Neural progenitor cell (in vitro differentiated cells): ENCODE results near the gene CACNA1D. TPM values are rescaled to one million over a fixed set of nuclear protein-coding genes. Genes with fewer than 3 reads are reported as not detected.

Experiments
- DNase-seq: peaks from one replicate; pipeline ENCODE4 v3.0.0-alpha.2; 2016; ENCODE audit warnings: low spot score
- H2AFZ ChIP-seq: fragments of 200-600 bp; sonication (generic); replicated peaks from 2 replicates; pipeline ENCODE4 v1.6.1; 2016; ENCODE audit warnings: antibody characterized with exemption
- H3F3A ChIP-seq: fragments of 200-600 bp; sonication (generic); 2 replicates; pipeline ENCODE4 v1.6.1; 2016; ENCODE audit warnings: antibody characterized with exemption, low read depth
- H3K27ac ChIP-seq: fragments of 200-600 bp; sonication (generic); 2 replicates; pipeline ENCODE4 v1.5.1; 2016; ENCODE audit warnings: mild to moderate bottlenecking
- H3K27me3 ChIP-seq: fragments of 200-600 bp; sonication (generic); 2 replicates; pipeline ENCODE4 v1.6.1; 2016; ENCODE audit warnings: mild to moderate bottlenecking, moderate library complexity
- H3K36me3 ChIP-seq: fragments of 200-600 bp; sonication (generic); 2 replicates; pipeline ENCODE4 v1.5.1; 2016
- H3K4me1 ChIP-seq: fragments of 200-600 bp; sonication (generic); 2 replicates; pipeline ENCODE4 v1.6.1; 2016; ENCODE audit warnings: mixed run types
- H3K4me2 ChIP-seq: fragments of 200-600 bp; sonication (generic); 2 replicates; pipeline ENCODE4 v1.6.1; 2016
- H3K4me3 ChIP-seq: fragments of 200-600 bp; sonication (generic); 2 replicates; pipeline ENCODE4 v1.5.1; 2016
- H3K79me2 ChIP-seq: fragments of 200-600 bp; sonication (generic); 2 replicates; pipeline ENCODE4 v1.6.1; 2016; ENCODE audit warnings: low read depth
- H3K9ac ChIP-seq: fragments of 200-600 bp; sonication (generic); 2 replicates; pipeline ENCODE4 v1.6.1; 2016
- H3K9me3 ChIP-seq: fragments of 200-600 bp; sonication (generic); 2 replicates; pipeline ENCODE4 v1.5.1; 2016; ENCODE audit warnings: low read depth
- H4K20me1 ChIP-seq: fragments of 200-600 bp; sonication (generic); 2 replicates; pipeline ENCODE4 v1.6.1; 2016; ENCODE audit warnings: low read depth
- H3K27ac Mint-ChIP-seq: 3 replicates; pipeline ENCODE4 v1.8.0; 2021; ENCODE audit warnings: mixed read lengths
- H3K27me3 Mint-ChIP-seq: 2 replicates; pipeline ENCODE4 v1.8.0; 2022; ENCODE audit warnings: low read depth, mild to moderate bottlenecking, inconsistent platforms, moderate library complexity, mixed read lengths; ENCODE audit not compliant: insufficient read depth
- H3K36me3 Mint-ChIP-seq: 3 replicates; pipeline ENCODE4 v1.8.0; 2021; ENCODE audit warnings: mixed read lengths
- H3K4me1 Mint-ChIP-seq: 3 replicates; pipeline ENCODE4 v1.8.0; 2021; ENCODE audit warnings: mixed read lengths
- H3K4me3 Mint-ChIP-seq: 3 replicates; pipeline ENCODE4 v1.8.0; 2021; ENCODE audit warnings: mild to moderate bottlenecking, moderate library complexity, mixed read lengths
- H3K9me3 Mint-ChIP-seq: 3 replicates; pipeline ENCODE4 v1.8.0; 2020; ENCODE audit warnings: mixed read lengths
- CTCF ChIP-seq: fragments of 200-600 bp; sonication (generic); IDR thresholded peaks from 2 replicates; pipeline ENCODE4 v1.5.1; 2017; ENCODE audit warnings: antibody characterized with exemption, mild to moderate bottlenecking
- EZH2 ChIP-seq: fragments of 200-600 bp; sonication (generic); IDR thresholded peaks from 2 replicates; pipeline ENCODE4 v1.6.1; 2017; ENCODE audit warnings: antibody characterized with exemption, mild to moderate bottlenecking, moderate library complexity
- EZH2phosphoT487 ChIP-seq: fragments of 200-600 bp; sonication (generic); IDR thresholded peaks from 2 replicates; pipeline ENCODE4 v1.6.1; 2017; ENCODE audit warnings: antibody characterized with exemption
- total RNA-seq: library from RNA; depleted of rRNA; stranded (reverse); fragments of >200 nt; gene quantifications from 2 replicates; pipeline ENCODE4 v1.2.3, GENCODE V29; 2015; ENCODE audit warnings: low replicate concordance

CACNA1D gene
- total RNA-seq, 1 donor from 2014 or later, result 4.7 TPM

- Histone ChIP-seq H2AFZ (no peak overlapping the region), H3K4me3 (no peak overlapping the region), H3F3A (no peaks in the 10 kb centered on the region), H3K9me3 (no peaks in the 10 kb centered on the region), H3K79me2 (no peaks in the 10 kb centered on the region), H3K27me3 (no peaks in the 10 kb centered on the region), H3K4me1 (no peaks in the 10 kb centered on the region), H3K27ac (no peak overlapping the region), H4K20me1 (no peaks in the 10 kb centered on the region), H3K36me3 (no peaks in the 10 kb centered on the region), H3K9ac (no peak overlapping the region), H3K4me2 (no peak overlapping the region)
- TF ChIP-seq EZH2phosphoT487 (no peak), EZH2 (no peak), CTCF (no peak)
- H3K9me3 Mint-ChIP-seq, result no peaks in the 10 kb centered on the region
- H3K27ac Mint-ChIP-seq, result peak overlapping the region; percentile 57
- no peaks in the 10 kb centered on the region for H3K36me3 Mint-ChIP-seq
- DNase-seq, result no peak
- H3K4me1 Mint-ChIP-seq, result peaks cover 13% of the 10 kb centered on the region
- no peaks in the 10 kb centered on the region for H3K27me3 Mint-ChIP-seq
- H3K4me3 Mint-ChIP-seq, result no peak overlapping the region
These were observed 234.2 kb downstream of the CACNA1D start for GRCh38 chr3:53728606-53729005.

- no peaks in the 10 kb centered on the region for H3K27me3 Mint-ChIP-seq
- no peak for DNase-seq
- Histone ChIP-seq H3K79me2 (no peaks in the 10 kb centered on the region), H3K36me3 (no peaks in the 10 kb centered on the region), H3K27ac (no peak overlapping the region), H2AFZ (no peak overlapping the region), H3K9ac (no peak overlapping the region), H3K4me1 (no peaks in the 10 kb centered on the region), H3F3A (no peaks in the 10 kb centered on the region), H4K20me1 (no peaks in the 10 kb centered on the region), H3K9me3 (no peaks in the 10 kb centered on the region), H3K27me3 (no peaks in the 10 kb centered on the region), H3K4me3 (no peak overlapping the region), H3K4me2 (no peak overlapping the region)
- H3K36me3 Mint-ChIP-seq, result no peaks in the 10 kb centered on the region
- no peak for TF ChIP-seq EZH2
- TF ChIP-seq CTCF, result no peak
- no peak for TF ChIP-seq EZH2phosphoT487
- no peaks in the 10 kb centered on the region for H3K9me3 Mint-ChIP-seq
- peaks cover 13% of the 10 kb centered on the region for H3K4me1 Mint-ChIP-seq
- no peak overlapping the region for H3K4me3 Mint-ChIP-seq
- H3K27ac Mint-ChIP-seq, result peak overlapping the region; percentile 57
These were observed 234.7 kb downstream of the CACNA1D start for GRCh38 chr3:53729159-53729558.

GRCh38 chr3:53729618-53730017, 235.2 kb downstream of the CACNA1D start:
- Histone ChIP-seq H3K36me3 (no peaks in the 10 kb centered on the region), H3K4me3 (no peak overlapping the region), H3K9me3 (no peaks in the 10 kb centered on the region), H3K27me3 (no peaks in the 10 kb centered on the region), H3K4me2 (no peak overlapping the region), H4K20me1 (no peaks in the 10 kb centered on the region), H3K27ac (no peak overlapping the region), H3F3A (no peaks in the 10 kb centered on the region), H3K79me2 (no peaks in the 10 kb centered on the region), H2AFZ (no peak overlapping the region), H3K9ac (no peak overlapping the region), H3K4me1 (no peaks in the 10 kb centered on the region)
- Mint-ChIP-seq H3K4me1 (peaks cover 13% of the 10 kb centered on the region), H3K36me3 (no peaks in the 10 kb centered on the region), H3K27ac (no peak overlapping the region), H3K9me3 (no peaks in the 10 kb centered on the region), H3K27me3 (no peaks in the 10 kb centered on the region), H3K4me3 (no peak overlapping the region)
- no peak for TF ChIP-seq CTCF
- no peak for TF ChIP-seq EZH2
- TF ChIP-seq EZH2phosphoT487, result no peak
- no peak for DNase-seq

GRCh38 chr3:53730576-53730975, 236.2 kb downstream of the CACNA1D start:
- Histone ChIP-seq H3K36me3 (no peaks in the 10 kb centered on the region), H3K9ac (no peak overlapping the region), H3K27ac (no peak overlapping the region), H3K79me2 (no peaks in the 10 kb centered on the region), H2AFZ (no peak overlapping the region), H3K4me2 (no peak overlapping the region), H3F3A (no peaks in the 10 kb centered on the region), H4K20me1 (no peaks in the 10 kb centered on the region), H3K9me3 (no peaks in the 10 kb centered on the region), H3K27me3 (no peaks in the 10 kb centered on the region), H3K4me3 (no peak overlapping the region), H3K4me1 (no peaks in the 10 kb centered on the region)
- no peak for DNase-seq
- H3K9me3 Mint-ChIP-seq, result no peaks in the 10 kb centered on the region
- peaks cover under 1% of the 10 kb centered on the region for H3K27me3 Mint-ChIP-seq
- H3K27ac Mint-ChIP-seq, result no peak overlapping the region
- H3K4me3 Mint-ChIP-seq, result no peak overlapping the region
- TF ChIP-seq EZH2phosphoT487 (no peak), CTCF (no peak), EZH2 (no peak)
- H3K4me1 Mint-ChIP-seq, result peaks cover 13% of the 10 kb centered on the region
- H3K36me3 Mint-ChIP-seq, result no peaks in the 10 kb centered on the region
